MV-4-11 (cell line): ENCODE measurements around the gene PIBF1.
A peak's percentile ranks its signal among the peaks of the same experiment; 100 is the strongest.
"Not testable (repeated sequence)": the region's sequence is repeated elsewhere in the genome, so short reads cannot be mapped to it uniquely, and the experiment has no call there.

ENCODE experiments used
- DNase-seq: peaks from one replicate; lab custom pipeline; 2025; lab: John Stamatoyannopoulos, UW

The PIBF1 gene

DNA sequence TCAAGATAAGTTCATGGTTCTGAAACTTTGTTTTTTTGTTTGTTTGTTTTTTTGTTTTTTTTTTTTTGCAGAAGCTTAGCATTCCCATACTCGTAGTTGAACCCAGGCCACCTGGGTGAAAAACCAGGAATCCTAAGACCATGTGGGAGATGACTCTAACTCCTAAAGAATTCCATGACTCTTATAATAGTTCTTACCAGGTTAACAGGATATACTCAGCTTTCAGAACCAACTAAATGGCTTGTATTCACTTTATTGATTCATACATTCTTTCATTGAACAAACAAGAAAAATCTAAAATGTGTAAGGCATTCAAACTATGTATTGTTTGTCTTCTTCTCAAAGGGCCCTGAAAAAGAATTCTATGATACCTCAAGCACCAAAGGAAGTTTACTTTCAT is 236.4 kb downstream of the PIBF1 start:
- DNase-seq: no peak

- DNase-seq: no peak
These were observed 243.5 kb downstream of the PIBF1 start for GRCh38 chr13:73025217-73026012.

DNA sequence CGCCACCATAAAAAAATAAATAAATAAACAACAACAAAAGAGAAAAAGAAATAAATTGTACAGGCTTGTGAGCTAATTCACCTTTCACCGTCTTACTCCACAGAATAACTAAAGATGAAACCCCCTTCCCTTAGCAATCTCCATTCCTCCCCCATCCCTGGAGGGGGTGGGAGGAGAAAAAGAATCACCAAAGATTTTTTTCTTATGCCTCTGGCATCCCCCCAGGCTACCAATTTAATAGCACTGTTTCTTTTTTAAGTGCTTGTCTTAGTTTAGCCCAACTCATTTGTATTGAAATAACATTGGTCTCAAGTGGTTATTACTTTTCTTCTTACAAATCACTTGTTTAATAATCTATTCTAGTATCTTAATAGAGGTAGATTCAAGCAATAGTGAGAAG is 253.0 kb downstream of the PIBF1 start:
- DNase-seq: no peak

- no peak for DNase-seq
These were observed 253.7 kb downstream of the PIBF1 start for GRCh38 chr13:73035660-73036059.

DNA sequence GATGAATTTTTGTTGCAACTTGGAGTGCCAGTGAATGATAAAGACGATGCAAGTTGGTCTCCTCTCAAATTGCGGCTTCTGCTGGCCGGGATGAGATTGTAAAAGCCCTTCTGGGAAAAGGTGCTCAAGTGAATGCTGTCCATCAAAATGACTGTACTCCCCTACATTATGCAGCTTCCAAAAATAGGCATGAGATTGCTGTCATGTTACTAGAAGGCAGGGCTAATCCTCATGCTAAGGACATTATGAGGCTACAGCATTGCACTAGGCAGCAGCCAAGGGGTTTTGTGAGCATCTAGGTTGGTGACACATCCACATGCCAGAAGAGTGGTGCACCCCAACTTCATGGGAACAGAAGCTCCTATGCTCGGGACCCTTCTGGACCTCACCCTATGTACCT is 254.6 kb downstream of the PIBF1 start:
- DNase-seq: no peak

DNA sequence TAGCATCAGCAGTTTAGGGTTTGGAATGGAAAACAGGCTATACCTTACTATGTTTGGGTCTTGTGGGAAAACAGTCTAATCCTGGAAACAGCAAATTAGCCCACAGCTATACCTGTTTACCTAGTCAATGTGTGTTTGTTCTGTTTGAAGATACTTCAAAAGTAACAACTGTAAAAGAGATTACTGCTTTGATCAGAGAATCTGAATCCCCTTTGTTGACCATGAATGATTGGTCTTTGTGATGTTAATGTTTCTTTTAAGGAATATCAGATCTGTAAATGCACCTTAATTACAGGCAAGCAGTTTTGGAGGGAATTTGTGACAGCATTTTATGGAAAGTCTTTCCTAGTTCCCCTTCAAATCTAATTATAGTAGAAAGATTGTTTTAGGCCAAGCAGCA is 256.1 kb downstream of the PIBF1 start:
- DNase-seq: no peak

- DNase-seq: no peak
These were observed 257.5 kb downstream of the PIBF1 start for GRCh38 chr13:73039201-73040108.

DNA sequence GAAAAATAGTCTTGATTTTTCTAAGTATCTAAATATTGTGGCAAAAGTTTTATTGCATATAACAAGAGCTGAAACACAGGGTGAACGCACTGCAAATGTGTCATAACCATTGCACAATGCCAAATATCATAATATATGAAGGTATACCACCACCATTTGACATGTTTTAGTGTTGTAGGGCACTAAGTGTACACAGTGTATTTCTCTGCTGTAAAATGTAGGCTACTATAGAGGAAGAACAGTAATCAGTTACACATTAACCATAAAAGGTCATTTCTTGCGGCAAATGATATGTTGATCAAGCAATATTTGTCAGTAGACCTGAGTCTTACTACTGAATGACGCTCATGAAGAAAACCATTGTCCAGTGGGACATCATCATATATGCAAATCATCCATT is 258.6 kb downstream of the PIBF1 start:
- DNase-seq: no peak

DNA sequence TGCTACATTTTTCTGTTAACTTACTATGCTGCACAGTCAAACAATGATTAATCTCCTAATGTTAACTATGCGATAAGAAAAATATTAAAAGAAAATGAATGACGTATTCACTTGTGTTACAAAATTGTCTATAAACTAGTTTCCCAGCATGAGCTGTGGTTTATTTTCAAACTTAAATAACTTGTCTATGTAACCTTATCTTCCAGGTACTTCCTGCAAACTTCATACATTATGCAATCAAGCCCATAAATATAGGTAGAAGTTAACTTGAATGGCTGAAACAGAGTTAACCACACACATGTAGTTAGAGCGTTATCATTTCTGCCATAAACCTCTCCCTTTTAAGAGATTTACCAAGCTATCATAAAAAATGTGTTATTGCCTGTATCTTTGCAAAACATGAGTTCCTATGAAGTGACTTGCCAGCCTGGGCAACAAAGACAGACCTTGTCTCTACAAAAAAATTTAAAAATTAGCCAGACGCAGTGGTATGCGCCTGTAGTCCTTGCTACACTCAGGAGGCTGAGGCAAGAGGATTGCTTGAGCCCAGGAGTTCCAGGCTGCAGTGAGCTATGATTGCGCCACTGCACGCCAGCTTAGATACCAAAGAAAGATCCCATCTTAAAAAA is 259.1 kb downstream of the PIBF1 start:
- DNase-seq: peak; percentile 24

- no peak for DNase-seq
These were observed 263.1 kb downstream of the PIBF1 start for GRCh38 chr13:73045031-73045430.

DNA sequence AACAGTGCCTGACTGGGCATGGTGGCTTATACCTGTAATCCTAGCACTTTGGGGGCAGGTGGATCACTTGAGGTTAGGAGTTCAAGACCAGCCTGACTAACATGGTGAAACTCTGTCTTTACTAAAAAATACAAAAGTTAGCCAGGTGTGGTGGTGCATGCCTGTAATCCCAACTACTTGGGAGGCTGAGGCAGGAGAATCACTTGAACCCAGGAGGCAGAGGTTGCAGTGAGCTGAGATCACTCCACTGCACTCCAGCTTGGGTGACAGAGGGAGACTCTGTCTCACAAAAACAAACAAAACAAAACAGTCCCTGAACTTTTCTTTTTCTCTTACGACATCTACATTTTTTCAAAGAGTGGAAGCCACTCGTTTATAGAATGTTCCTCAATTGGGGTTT is 266.7 kb downstream of the PIBF1 start:
- not testable (repeated sequence) for DNase-seq

DNA sequence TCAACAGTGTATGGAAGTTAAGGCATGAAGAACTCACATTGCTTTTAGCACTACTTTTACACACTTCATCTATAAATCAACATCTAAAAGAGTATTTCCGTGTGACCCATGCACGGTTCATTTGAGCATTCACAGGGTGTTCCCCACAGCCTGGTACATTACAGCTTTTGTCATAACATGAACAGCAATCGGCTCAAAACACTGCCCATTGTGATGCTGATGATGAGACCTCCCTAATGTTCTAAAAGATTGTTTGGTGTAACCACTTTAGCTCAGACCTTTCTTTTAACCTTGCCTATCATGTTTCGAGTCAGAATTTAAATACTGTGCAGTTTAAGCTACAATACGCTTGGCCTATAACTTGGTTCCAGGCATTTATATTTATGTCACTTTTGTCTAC is 272.8 kb downstream of the PIBF1 start:
- no peak for DNase-seq

DNA sequence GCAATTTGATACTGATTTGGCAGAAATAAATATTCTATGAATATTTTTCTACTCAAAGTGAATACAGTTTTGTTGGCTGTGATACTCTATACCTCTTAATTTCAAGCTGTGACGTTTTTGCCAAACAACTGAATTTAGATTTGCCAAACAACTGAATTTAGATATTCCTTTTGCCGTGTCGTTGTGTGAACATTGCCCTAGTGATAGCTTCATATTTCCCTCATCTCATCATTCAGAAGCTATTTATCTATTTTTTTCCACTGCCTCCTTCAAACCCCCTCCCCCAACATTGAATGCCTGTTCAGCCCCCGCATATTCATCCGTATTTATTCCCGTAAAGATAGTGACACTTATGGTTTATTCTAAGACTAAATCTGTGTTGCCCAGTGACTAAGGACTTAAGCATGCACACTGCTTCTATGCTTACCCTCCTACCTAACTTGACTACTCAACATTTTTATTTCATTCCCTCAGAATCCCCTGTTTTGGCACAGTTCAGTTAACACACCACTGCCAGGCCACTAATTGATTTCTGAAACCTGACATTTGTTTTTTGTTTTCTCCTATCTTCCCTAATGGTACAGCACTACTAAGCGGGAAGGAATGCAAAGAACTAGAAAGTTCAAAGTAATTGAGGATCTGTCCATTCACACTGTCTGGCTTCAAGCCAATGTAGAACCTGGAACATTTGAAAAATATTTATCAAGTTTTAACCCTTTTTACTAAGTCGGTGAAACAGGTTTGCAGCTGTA is 274.1 kb downstream of the PIBF1 start:
- no peak for DNase-seq

DNA sequence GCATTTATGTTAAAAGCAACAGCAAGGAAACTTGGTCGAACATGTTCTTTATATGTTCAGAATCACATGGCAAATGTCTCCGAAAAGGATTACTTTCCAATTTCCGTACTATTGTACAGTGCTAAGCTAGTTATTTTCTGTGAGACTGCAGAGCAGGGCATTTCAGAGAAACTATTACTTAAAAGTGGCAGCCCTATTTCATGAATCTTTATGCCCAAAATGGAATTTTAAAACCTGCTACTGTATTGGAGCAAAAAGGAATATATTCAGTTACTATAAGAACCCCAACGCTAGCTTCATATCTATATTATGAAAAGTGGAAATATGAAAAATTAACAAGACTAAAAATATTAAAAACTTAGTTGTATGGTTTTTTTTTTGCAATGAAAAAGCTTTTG is 274.6 kb downstream of the PIBF1 start:
- no peak for DNase-seq

GRCh38 chr13:73057284-73058063 is 275.5 kb downstream of the PIBF1 start:
- no peak for DNase-seq

DNA sequence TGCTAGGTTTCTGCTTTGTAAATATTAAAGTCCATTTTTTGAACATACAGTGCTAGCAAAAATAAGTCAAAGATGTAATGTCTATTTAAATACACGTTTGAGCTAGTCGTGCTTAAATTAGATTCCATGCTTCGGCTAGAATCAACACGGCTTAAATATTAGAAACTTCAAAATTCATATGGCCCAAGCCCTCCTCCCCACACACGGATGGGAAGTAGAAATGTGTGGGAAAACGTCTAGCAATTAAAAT is 276.1 kb downstream of the PIBF1 start:
- DNase-seq: no peak

GRCh38 chr13:73058432-73058735 is 276.5 kb downstream of the PIBF1 start:
- no peak for DNase-seq

DNA sequence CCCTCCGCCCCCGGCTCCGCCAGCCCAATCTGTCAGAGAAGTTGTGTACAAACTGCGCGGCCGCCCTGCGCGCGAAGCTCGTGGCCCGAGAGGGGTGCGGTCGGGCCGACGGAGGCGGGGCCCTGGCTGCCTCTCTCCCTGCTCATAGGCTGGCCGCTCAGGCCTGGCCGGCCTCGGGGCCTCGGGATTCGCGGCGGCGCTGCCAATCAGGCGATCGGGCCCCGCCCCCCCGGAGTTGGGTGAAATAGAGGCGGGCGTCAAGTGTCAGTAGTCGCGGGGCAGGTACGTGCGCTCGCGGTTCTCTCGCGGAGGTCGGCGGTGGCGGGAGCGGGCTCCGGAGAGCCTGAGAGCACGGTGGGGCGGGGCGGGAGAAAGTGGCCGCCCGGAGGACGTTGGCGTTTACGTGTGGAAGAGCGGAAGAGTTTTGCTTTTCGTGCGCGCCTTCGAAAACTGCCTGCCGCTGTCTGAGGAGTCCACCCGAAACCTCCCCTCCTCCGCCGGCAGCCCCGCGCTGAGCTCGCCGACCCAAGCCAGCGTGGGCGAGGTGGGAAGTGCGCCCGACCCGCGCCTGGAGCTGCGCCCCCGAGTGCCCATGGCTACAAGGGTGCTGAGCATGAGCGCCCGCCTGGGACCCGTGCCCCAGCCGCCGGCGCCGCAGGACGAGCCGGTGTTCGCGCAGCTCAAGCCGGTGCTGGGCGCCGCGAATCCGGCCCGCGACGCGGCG is 277.0 kb downstream of the PIBF1 start, which contains the start of gene KLF5:
Gene KLF5 (plus strand): TSS at position 270 of the 724 bp plus-strand sequence. CDS start 323 bp downstream, at position 593.
- peak; percentile 81 for DNase-seq

- DNase-seq: no peak
These were observed 277.7 kb downstream of the PIBF1 start for GRCh38 chr13:73059460-73060250.
